Stimulated activated CD8-positive, alpha-beta memory T cell treated with anti-CD3 and anti-CD28 coated beads, Interleukin-2, amount 100 ng/mL, for 48 hours (primary cell): ENCODE data around the gene AHI1.

Experiments
- DNase-seq, 2 donors: peaks; one replicate each; pipeline ENCODE4 v3.0.0-alpha.2; 2020; ENCODE audit warnings: low read depth in 2 of 2

The AHI1 gene

GRCh38 chr6:135233686-135234491 lies 263.7 kb downstream of the AHI1 start:
- no peak for DNase-seq
